ENCODE data around the gene F10.

The F10 gene

DNA sequence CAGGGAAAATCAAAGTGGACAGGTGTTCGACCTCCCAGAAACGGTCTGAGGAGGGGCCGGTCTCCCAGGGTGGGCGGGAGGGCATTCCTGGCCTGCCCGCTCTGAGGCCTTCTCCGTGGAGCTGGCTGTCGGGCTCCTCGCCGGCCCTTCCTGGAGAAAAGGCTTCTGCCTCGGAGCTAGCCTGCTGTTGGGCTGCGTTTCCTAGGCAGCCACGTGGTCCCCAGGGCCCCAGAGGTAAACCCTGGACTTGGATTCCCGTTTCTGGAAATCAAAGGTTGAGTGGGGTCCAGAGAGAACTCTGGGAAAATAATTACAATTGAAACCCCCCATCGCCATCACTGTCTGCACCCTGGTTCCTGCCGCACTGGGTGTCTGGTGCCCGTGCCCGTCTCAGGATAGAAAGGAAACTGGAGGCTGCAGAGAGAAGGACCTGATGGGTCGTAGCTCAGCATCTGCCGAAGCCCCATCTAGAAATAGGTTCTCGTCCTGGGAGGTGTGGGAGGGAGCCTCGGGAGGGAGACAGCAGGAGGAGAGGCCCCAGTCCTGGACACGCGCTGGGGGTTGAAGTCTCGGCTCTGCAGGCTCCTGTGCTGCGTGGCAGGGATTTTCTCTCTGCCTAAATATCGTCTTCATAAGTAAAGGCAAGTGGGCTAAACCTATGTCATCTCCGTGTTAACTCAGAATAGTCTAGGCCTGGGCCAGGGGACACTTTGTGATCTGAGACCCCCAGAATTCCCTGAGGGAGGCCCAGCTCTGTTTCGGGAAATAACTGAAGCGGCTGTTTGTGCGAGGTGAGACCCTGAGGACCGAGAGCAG lies 28.2 kb downstream of the F10 start:
- Mint-ChIP-seq H3K27me3 (ENCODE audit: low read depth) (peaks cover 12% of the 10 kb centered on the region), H3K4me3 (peak overlapping the region; percentile 43 to 65 (median 49)), H3K9me3 (no peaks in the 10 kb centered on the region), H3K27ac (peak overlapping the region in 2 of 3 experiments; percentile 22 to 84), H3K36me3 (ENCODE audit: low read depth) (no peaks in the 10 kb centered on the region), H3K4me1 (peaks cover 23% of the 10 kb centered on the region)
- TF ChIP-seq, protein P1, sequence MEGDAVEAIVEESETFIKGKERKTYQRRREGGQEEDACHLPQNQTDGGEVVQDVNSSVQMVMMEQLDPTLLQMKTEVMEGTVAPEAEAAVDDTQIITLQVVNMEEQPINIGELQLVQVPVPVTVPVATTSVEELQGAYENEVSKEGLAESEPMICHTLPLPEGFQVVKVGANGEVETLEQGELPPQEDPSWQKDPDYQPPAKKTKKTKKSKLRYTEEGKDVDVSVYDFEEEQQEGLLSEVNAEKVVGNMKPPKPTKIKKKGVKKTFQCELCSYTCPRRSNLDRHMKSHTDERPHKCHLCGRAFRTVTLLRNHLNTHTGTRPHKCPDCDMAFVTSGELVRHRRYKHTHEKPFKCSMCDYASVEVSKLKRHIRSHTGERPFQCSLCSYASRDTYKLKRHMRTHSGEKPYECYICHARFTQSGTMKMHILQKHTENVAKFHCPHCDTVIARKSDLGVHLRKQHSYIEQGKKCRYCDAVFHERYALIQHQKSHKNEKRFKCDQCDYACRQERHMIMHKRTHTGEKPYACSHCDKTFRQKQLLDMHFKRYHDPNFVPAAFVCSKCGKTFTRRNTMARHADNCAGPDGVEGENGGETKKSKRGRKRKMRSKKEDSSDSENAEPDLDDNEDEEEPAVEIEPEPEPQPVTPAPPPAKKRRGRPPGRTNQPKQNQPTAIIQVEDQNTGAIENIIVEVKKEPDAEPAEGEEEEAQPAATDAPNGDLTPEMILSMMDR (IDR thresholded peaks at IDR 0.05; ENCODE audit: unreplicated experiment in 3 of 3) = no peak

DNA sequence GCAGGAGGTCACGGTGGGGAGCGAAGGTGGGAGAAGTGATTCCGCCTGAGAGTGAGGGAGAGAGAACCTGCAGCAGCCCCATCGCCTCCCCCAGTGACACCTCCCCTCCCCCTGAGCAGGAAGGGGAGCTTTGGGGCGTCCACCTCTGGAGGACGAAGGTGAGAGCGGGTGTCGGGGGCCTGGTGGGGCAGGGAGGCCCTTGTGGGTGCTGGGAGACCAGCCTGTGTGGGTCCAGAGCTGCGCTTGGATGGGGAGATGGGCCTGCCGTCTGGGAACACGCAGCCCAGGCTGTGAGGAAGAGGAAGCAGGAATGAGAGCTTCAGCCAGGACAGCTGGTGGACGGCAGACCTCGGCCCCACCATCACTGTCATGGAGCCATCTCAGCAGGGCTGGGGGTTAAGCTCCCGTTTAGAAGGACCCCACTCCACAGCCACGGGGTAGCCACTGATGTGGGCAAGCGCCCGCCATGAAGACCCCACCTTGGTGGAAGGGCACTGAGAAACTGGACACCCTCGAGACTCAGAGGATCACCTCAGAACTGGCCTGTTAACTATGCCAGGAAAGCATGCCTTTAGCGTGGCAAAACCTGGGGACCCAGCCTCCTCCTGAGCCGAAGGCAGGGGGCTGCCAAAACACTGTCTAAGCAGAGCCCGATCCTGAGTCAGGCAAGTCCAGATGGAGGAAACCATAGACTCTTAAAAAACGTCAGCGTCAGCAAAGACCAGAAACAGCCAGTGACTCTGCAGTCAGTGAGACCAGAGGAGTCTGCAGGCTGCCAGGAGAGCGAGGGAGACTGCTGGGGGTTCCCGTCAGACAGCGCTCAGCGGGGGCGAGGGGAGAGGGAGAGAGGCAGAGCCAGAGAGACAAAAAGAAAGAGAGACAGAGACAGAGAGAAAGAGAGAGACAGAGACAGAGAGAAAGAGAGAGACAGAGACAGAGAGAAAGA lies 29.4 kb downstream of the F10 start:
- Mint-ChIP-seq H3K9me3 (no peaks in the 10 kb centered on the region), H3K27ac (peak overlapping the region; percentile 78 to 96 (median 90)), H3K4me1 (peaks cover 23% of the 10 kb centered on the region), H3K27me3 (ENCODE audit: low read depth) (peaks cover 12% of the 10 kb centered on the region), H3K36me3 (ENCODE audit: low read depth) (no peaks in the 10 kb centered on the region), H3K4me3 (peak overlapping the region; percentile 84 to 89 (median 88))
- TF ChIP-seq, protein P1 (IDR thresholded peaks at IDR 0.05; ENCODE audit: unreplicated experiment in 3 of 3) = no peak

DNA sequence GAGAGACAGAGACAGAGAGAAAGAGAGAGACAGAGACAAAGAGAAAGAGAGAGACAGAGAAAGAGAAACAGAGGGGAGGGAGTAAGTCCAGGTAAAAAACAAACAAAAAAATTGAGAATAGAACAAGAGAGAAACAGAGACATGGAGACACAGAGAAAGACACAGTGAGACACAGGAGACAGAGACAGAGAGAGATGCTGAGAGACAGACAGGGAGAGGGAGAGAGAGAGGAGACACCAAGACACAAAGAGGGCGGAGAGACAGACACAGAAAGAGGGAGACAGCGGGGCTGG lies 30.0 kb downstream of the F10 start:
- TF ChIP-seq, protein P1 (IDR thresholded peaks at IDR 0.05; ENCODE audit: unreplicated experiment in 3 of 3) = no peak
- peaks cover 12% of the 10 kb centered on the region for H3K27me3 Mint-ChIP-seq (ENCODE audit: low read depth)
- peaks cover 23% of the 10 kb centered on the region for H3K4me1 Mint-ChIP-seq
- no peaks in the 10 kb centered on the region for H3K36me3 Mint-ChIP-seq (ENCODE audit: low read depth)
- no peaks in the 10 kb centered on the region for H3K9me3 Mint-ChIP-seq
- peak overlapping the region; percentile 78 to 96 (median 90) for H3K27ac Mint-ChIP-seq
- peak overlapping the region; percentile 84 to 89 (median 88) for H3K4me3 Mint-ChIP-seq

DNA sequence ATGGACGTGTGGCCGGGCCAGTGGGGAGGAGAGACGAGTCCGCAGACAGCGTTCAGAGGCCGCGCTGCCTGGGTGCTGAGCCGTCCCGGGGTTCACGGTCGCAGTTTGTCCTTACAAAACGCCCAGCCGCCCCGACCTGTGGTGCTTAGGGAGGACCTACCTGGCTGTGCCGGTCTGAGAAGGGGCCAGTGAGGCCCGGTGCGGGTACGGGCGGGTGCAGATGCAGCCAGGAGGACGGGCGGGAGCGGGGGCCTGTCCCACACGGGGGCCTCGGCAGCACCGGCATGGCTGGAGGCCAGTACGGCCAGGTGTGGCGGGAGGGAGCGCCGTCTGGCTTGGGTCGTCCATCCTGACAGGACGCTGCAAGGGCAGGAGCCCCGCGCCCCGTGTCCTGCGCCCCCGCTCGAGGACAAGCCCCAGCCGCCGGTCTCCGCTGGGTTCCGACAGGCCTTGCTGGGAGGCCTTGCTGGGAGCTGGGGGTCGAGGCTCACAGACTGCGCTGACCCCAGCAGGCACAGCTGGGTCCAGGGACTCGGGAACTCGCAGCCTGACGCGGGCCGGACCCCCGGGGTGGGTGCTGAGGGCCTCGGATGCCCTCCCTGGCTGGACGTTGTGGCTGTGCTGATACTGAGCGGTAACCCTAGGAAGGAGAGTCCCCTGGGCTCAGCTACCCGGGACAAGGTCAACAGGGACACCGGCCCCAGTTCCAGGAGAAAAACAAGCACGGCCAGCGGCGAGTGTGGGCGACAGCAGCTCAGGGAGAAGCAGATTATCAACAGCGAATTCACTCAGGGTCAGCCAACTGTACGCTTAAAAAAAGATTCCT lies 30.6 kb downstream of the F10 start:
- Mint-ChIP-seq H3K36me3 (ENCODE audit: low read depth) (no peaks in the 10 kb centered on the region), H3K9me3 (no peaks in the 10 kb centered on the region), H3K4me1 (peaks cover 23% of the 10 kb centered on the region), H3K27ac (peak overlapping the region; percentile 78 to 96 (median 94)), H3K4me3 (peak overlapping the region; percentile 84 to 89 (median 88)), H3K27me3 (ENCODE audit: low read depth) (peaks cover 14% of the 10 kb centered on the region)
- TF ChIP-seq, protein P1 (IDR thresholded peaks at IDR 0.05; ENCODE audit: unreplicated experiment in 3 of 3) = no peak

DNA sequence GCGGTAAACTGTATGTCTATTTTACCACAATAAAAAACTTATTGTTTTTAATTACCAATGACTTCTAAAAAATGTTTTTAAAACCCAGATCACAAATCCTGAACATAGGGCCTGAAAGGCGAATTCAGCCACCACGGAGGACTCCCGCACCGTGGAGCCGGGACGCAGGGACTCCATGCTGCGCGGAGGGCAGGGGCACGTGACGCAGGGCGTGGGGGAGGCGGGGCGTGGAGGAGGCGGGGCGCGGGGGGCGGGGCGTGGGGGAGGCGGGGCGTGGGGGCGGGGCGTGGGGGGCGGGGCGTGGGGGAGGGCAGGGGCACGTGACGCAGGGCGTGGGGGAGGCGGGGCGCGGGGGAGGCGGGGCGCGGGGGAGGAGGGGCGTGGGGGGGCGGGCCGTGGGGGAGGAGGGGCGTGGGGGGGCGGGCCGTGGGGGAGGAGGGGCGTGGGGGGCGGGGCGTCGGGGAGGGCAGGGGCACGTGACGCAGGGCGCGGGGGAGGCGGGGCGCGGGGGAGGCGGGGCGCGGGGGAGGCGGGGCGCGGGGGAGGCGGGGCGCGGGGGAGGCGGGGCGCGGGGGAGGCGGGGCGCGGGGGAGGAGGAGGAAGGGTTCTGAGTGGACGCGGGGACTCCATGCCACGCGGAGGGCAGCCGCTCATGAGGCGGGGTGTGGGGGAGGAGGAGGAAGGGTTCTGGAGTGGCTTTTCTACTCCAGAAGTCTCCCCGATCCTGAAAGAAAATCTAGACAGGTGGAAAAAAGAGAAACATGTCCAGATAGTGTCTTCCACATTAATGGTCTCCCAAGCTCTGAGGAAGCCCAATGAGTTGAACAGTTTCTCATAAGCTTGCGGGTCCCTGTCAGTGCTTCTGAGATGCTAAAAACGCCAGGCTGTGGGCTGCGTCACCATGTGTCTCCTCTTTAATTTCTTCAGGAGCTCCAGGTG lies 31.5 kb downstream of the F10 start:
- TF ChIP-seq, protein P1 (IDR thresholded peaks at IDR 0.05; ENCODE audit: unreplicated experiment in 3 of 3) = no peak
- H3K27ac Mint-ChIP-seq = peak overlapping the region; percentile 56 to 94 (median 82)
- H3K36me3 Mint-ChIP-seq (ENCODE audit: low read depth) = no peaks in the 10 kb centered on the region
- peaks cover 23% of the 10 kb centered on the region for H3K4me1 Mint-ChIP-seq
- H3K4me3 Mint-ChIP-seq = peak overlapping the region; percentile 78 to 79 (median 78)
- peaks cover 15% of the 10 kb centered on the region for H3K27me3 Mint-ChIP-seq (ENCODE audit: low read depth)
- H3K9me3 Mint-ChIP-seq = no peaks in the 10 kb centered on the region
